ENCODE results near the gene RNF222.
"Not testable (repeated sequence)": the region's sequence is repeated elsewhere in the genome, so short reads cannot be mapped to it uniquely, and the experiment has no call there.

RNF222 gene

DNA sequence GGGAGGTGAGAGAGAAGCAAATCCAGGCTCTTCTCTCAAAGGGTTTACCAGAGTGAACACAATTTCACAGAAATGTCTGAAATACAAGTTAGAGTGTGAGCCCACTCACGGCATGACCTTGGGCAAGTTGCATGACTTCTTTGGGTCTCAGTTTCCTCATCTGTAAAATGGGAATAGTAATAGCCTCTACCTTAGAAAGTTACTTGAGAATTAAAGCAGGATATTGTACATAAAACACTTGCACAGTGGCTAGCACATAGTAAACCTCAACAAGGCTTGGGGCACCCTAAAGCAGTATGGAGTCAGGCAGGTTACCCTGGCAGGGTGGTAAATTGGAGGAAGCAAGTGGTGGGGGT is 13.2 kb upstream of the RNF222 start:
- DNase-seq (ENCODE audit: low read depth), result no peak

DNA sequence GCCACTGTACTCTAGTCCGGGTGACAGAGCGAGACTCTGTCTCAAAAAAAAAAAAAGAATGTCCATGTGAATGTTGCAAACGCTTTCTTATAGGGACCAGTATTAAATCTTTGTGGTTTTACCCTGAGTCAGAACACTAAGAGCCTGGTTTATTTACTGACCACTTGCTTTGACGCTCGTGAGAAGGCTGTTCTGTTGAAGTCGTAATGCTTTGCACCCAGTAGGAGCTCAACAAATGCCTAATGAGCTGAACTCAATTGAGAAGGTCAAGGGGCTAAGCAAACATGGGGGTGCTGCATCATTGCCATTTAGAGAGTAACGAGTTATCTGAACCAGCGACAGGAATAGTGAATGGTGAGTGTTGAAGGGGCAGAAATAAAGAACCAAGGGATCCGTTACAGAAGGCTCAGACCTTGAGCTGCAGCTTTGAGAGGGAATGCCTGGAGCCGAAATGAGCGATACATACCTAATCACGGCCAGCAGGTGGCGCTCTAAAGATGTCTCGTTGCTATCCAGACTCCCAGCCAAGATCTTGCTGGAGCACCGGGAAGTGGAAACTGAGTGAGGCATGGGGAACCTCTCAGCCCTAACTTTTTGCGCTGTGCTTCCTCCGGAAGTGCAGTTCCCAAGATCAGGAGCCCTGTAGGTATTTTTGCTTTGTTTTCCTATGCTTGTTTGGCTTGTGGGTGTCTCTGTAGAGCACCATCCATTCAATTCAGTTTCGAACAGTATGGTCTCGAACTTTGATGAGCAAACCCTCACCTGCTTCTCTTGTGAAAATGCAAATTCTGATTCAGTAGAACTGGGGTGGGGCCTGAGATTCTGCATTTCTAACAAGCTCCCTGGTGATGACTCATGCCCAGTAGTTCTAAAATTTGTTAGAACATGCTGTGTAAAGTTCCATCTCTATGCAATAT is 12.6 kb upstream of the RNF222 start:
- peak; percentile 70 for DNase-seq (ENCODE audit: low read depth)

DNA sequence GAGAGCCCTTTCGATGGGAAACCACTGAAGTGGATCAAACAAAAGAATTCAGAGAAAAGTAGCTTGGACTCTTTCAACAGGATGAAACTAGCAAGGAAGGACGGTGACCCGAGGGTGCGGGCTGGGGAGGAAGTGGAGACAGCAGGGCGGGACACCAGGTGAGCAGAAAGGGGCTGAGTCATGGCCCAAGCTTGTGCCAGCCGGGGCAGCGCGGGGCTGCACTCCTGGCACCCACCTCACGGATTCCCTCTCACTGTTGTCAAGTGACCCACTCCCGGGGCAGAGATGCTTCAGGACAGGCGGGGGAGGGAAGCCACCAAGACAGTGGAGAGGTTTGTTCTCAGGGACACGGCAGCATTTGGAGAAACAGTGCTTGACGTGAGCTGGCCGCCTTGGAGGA is 10.7 kb upstream of the RNF222 start:
- no peak for DNase-seq (ENCODE audit: low read depth)

DNA sequence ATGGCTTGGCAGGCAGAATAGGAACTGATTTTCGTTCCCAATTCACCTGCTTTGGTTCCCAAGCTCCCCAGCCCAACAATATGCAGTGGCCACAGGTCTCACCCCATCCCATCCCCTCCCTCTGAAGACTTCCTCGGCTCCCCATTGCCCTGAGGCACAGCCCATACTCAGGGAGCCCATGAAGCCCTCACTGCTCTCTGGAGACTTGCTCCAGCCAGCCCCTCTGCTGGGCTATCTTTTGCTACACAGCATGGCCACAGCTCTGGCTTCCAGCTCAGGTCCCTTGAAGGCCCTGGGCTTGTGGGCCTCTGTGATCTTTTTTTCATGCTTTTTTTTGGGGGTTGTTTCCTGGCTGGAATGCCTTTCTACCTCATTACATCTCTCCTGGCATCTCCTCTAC is 8.5 kb upstream of the RNF222 start:
- DNase-seq (ENCODE audit: low read depth), result no peak

DNA sequence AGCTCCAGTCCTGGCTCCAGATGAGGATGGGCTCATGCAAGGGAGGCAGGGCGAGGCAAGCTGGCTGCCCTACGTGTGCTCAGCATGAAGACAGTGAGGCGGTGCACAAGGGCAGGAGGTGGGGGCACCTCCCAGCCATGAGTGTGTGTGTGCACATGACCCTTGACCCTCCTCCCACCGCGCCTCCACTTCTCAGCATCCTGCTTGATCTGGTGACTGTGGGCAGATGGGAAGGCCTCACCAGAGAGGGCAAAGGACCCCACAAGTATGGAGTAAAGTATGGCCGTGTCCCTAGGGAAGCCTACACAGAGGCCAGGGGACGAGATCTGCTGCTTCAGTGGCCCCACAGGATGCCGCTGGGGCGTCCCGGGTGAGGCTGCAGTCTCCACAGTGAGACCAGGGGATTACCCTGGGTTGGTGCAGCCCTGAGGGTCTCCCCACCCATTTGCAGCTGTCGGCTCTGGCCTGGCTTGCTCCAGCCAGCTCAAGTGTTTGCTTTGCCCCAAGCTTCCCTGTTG is 7.9 kb upstream of the RNF222 start:
- DNase-seq (ENCODE audit: low read depth), result no peak

DNA sequence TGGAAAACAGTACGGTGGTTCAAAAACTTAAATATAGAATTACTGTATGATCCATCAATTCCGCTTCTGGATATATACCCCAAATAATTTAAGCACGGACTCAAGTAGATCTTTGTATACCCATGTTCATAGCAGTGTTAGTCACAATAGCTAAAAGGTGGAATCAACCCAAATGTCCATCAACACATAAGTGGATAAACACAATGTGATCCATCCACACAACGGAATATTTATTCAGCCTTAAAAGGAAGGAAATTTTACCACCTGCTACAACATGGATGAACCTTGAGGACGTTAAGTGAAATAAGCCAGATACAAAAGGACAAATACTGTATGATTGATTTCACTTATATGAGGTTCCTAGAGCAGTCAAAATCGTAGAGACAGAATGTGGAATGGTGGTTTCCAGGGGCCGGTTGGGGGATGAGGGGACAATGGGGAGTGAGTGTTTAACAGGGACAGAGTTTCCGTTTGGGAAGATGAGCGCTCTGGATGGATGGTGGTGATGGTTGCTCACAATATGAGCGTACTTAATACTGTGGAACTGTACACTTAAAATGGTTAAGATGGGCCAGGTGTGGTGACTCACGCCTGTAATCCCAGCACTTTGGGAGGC is 5.4 kb upstream of the RNF222 start:
- DNase-seq (ENCODE audit: low read depth), result no peak

DNA sequence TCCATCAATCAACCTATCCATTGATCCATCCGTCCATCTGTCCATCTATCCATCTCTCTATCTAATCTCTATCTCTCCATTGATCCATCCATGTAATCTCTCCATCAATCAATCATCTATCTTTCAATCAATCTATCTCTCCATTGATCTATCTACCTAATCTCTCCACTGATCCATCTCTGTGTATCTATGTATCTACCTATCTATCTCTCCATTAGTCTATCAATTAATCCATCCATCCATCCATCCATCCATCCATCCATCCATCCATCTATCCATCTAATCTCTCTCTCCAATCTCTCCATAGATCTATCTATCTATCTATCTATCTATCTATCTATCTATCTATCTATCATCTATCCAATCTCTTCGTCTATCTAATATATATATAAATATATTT is 3.5 kb upstream of the RNF222 start:
- DNase-seq (ENCODE audit: low read depth), result no peak

DNA sequence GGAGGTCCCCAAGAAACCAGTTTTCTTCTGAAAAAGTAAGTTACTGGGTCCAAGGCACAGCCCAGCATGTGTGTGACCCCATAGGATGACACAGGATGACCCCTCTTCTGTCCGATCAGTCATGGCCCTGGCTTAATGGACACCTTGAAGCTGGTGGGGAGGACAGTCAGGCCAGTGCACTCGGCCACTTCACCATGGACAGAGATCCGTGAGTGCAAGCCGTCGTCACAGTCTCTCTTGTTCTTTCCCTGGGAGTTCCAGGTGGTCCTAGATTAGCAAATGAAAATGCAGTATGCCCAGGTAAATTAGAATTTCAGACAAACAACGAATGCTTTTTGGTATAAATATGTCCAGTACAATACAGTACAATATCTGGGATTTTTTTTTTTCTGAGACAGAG is 1.4 kb upstream of the RNF222 start:
- DNase-seq (ENCODE audit: low read depth), result no peak

DNA sequence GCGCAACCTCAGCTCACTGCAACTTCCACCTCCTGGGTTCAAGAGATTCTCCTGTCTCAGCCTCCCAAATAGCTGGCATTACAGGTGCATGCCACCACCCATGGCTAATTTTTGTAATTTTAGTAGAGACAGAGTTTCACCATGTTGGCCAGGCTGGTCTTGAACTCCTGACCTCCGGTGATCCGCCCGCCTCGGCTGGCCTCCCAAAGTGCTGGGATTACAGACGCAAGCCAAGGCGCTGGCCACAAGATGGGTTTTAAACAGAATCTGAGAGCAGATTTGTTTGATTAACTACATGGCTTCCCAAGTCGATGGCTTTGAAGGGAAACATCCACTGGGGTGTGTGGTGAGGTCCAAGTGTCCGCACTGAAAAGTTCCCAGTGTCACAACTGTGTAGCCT is 3.1 kb downstream of the RNF222 start:
- DNase-seq (ENCODE audit: low read depth), result not testable (repeated sequence)

DNA sequence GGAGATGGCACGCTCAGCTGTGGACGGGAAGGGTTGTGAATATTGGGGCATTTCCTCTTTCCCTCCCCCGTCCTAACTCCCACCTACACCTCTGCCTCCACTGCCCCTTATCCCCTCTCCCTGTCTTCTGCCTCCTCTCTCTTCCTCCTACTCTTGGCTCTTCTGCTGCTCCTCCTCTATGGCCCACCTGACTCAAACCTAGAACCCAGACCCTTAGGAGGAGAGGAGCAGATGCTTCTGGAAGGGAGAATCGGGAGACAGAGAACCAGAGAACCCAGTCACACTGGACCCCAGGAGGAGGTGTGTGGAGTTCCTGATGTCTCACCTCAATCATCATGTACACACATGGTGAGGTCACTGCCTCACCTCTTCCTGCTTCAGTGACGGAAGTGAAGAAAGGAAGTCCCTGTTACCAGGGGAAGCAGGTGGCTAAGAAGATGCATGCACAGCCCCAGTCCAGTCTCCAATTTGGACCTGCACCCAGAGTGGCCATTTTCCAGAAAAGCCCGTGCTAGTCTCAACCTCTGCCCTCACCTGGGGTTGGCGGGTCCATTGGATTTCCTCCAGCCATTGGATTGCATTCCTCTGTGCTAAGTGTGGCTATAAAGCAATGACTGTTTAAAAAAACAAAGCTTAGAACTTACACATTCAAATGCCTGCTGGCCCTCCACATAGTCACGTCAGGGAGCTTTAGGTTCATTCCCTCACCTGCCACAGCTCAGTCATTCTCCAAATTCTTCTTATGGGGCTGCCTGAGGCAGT is 4.0 kb downstream of the RNF222 start:
- no peak for DNase-seq (ENCODE audit: low read depth)

DNA sequence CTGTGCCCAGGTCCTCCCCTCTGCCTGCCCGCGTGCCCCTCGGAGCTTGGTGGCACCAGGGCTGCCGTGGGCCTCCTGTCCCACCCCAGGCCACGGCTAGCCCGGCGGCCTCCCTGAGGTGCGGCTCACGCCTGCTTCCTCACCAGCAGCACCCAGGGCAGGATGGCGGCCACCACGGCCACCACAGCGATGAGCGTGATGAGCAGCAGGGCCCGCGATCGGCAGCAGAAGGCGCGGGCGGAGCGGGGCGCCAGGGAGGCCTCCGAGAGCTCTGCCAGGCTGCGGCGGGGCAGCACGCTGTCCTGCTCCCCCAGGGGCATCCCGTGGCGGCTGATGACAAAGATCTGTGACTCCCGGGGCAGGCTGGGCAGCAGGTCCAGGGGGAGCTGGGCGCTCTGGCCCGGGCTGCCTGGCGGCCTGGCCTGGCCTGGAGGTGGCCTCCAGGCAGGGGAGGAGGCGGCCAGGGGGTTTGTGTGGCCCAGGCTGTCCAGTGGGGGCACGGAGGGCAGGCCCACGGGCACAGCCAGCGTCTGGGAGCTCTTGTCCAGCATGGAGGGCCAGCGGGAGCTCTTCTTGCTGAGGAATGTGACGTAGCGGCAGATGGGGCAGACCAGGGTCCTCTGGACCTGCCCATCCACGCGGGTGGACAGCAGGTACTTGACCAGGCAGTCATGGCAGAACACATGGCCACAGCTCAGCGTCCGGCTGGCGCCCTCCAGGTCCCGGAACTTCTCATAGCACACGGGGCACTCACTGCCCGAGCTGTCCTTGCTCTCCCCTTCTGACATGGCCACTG is 4.8 kb downstream of the RNF222 start:
- DNase-seq (ENCODE audit: low read depth), result no peak

DNA sequence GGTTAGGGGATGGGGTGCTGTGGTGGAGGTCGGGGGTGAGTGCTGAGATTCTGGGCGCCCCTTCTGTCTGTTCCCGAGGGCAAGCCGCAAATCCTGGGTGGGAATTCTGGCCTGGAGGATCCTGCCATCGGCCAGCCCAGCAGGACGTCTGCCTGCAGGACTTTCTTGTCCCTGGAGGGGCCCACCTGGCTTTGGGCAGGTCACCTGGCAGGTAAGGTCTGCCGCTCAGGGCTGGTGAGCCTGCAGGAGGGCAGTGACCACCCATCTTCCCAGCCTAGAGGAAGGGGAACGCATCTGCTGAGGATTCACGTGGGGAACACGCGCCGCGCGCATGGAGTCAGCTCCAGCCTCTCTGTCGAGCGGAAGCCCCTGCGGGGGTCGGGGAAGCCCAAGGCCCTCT is 5.4 kb downstream of the RNF222 start:
- no peak for DNase-seq (ENCODE audit: low read depth)

DNA sequence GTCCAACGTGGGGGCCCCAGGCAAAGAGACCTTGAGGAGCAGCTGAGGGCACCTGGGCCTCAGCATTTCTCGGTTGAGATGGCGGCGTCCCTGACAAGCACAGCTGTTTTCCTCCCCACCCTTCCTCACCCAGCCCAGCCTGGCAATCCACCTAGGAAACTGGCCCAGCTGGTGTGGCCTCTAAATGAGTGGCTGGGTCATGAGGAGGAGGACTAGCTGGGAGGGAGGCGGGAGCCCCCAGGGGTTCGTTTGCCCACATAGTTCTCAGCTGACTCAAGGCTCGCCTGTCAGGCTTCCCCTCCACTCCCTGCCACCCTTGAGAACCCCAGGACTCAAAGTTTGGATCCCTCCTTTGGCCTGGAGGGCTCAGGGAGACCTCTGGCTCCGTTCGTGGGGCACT is 5.9 kb downstream of the RNF222 start:
- no peak for DNase-seq (ENCODE audit: low read depth)

DNA sequence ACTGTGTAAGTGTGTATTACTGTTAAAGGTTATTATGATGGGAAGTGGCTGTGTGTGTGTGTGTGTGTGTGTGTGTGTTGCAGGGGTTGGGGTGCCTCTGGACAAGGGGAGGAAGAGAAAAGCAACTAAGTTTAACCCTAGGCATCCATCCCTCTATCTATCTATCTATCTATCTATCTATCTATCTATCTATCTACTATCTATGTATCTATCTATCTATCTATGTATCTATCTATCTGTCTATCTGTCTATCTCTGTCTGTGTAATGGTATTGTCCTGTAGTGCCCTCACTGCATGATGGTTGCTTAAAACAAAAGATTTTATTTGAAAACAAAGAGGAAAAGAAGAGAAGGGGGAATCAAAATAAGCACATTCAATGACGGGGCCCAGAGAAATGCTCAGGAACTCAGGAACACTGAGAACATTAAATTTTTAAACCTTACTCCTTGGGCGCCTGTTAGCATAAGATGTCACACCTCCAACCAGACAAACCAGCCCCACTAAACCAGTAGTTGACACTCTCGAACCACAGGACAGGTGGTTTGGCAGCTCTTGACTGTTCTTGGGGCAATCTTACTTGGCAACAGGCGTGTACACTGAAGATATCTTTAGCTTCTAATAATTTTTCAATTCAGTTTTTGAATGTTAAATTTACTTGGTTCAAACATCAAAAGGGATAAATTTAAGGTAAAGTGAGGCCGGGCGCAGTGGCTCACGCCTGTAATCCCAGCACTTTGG is 9.5 kb downstream of the RNF222 start:
- no peak for DNase-seq (ENCODE audit: low read depth)

DNA sequence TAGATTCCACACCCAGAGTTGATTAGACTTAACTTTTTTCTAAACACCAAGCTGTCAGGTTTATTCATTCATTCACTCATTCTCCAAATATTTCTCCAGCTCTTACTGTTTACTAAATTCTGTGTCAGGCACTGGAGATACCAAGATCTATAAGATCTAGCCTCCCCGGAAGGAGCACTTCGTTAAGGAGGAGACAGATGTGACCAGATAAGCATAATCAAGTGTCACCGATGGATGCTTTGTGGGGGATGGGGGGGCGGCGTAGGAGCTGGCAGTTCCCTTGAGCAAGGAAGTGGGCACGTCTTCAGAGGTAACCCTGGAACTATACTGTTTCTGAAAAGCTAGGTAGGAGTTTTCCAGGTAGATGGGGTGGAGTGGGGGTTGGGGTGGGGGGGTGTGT is 10.8 kb downstream of the RNF222 start:
- DNase-seq (ENCODE audit: low read depth), result no peak

DNA sequence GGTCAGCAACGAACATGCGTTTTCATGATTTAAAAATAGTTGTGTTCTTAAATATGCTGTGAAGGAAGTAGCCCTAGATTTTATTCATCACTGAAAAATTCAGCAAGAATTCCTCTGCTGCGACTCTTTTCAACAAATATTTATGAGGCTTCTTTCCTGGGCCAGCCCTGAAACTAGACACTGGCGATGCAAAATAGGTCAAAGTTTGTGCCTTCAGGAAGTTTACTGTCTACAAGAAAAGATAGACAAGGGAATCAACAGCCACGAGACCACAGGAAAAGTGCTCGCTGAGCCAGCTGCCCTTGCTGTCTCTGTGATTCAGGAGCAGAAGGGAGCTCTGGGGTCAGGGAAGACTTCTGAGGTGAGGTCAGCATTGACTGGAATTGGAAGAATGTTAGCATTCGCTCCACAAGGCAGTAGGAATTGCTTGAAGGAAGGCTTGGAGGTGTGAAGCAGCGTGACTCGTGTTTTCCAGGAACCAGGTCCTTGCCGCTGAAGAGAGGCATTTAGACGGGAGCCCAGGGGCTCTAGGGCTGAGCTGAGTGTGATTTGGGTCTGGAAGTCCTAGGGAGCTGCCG is 12.7 kb downstream of the RNF222 start:
- peak; percentile 77 for DNase-seq (ENCODE audit: low read depth)

DNA sequence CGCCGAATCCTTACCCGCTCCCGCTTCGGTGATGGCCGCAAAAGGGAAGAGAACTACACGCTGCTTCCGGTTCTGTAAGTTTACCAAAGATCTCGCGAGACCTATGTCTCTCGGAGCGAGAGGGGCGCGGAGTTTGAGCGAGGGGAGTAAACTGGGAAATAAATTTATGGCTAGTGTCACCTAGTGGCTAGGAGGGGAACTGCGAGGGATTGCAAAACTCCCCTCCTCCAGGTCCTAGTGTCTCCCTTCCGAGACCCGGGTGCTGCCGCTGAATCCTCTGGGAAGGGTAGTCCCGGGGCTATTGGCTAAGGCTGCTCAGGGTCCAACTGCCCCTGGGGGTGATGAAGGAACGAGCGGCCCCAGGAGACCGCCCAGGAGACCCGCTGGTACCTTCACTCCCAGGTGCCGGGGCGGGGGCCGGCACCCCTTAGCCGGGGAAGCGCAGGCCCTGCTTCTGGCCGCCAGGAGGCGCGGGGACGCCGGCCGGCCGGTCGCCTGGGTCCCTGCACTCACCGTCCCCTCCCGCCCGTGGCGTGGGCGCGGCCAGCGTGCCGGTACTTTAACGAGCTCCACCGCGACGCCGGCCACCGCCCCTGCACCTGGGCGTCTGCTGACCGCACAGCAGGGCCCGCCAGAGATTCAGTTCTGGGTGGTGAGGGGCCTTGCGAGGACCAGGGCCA is 14.3 kb downstream of the RNF222 start, which contains the start of gene RPL26:
Gene RPL26 (minus strand): TSS at position 51 of the 680 bp plus-strand sequence. CDS start 883 bp downstream, outside the sequence.
- peak; percentile 97 for DNase-seq (ENCODE audit: low read depth)

DNA sequence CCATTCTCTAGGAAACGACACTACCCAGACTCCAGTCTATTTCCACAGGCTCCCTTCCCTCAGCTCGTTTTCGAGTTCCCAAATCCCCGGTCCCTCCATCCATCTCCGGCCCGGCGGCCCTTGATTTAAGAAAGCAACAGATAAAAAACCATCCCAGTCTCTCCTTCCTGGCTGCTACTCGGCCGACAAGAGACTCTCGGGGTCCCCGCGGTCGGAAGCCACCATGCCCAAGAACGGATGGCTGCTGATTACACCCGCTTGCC is 14.8 kb downstream of the RNF222 start:
- no peak for DNase-seq (ENCODE audit: low read depth)

DNA sequence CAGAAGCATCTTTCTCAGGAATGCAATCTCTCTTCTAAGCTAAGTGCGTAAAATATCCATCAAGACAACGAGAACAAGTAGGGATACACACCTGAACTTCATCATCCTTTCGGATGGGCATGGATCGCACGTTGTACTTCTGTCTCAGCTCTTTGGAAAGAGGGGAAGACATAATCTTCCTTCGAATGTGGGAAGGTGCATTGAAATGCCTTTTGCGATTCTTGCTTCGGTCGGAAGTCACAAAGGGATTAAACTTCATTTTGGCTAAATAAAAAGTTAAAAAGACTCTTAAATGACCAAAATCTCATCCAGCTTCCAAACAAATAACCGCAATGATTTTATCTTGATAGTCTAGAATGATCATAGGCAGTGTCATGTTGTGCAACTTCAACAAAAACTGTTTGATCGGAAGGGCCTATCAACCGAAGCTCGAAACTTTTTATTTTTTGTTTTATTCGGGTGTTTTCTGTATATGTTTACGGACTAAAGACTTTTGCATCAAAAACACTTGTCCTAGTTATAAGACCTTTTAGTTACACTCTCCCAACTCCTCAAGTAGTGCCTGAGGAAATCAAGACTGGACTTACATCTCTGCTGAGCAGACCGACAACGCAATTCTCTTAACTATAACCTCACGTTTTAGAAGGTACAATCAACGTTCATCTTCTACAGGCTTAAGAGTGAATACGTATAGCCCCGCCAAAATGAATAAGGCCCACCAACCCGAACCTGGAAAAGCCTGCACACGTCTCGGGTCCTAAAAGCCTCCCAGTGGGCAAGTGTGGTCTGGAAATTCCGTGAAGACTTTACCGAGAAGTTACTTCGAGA is 15.4 kb downstream of the RNF222 start:
- DNase-seq (ENCODE audit: low read depth), result no peak

DNA sequence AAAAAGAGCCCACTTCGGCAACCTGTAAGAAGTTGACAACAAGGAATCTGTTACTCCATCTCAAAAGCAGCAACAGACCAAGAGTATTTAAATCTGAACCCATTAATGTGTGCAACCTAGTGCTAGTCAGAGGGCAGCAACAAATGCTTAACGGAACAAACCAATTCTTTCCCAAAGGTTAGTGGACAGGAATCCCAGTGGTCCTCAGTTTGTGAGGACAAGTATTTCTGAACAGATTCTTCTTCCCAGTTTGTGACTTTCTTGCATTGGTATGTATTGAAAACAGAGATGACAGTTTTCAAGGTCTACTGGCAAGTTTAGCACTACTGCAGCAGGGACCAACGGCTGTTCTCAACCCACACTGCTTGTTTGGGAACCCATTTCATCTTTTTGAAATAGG is 17.6 kb downstream of the RNF222 start:
- DNase-seq (ENCODE audit: low read depth), result no peak
